GM12874 (cell line): ENCODE measurements around the gene SPATS2L.

Source experiments
- TF ChIP-seq, protein P1 (sequence below): IDR thresholded peaks from 2 replicates; pipeline ENCODE4 v1.5.1; 2011; ENCODE audit warnings: low read depth, mild to moderate bottlenecking, control low read depth, low read length, moderate library complexity; ENCODE audit not compliant: insufficient read depth

The SPATS2L gene, protein sequence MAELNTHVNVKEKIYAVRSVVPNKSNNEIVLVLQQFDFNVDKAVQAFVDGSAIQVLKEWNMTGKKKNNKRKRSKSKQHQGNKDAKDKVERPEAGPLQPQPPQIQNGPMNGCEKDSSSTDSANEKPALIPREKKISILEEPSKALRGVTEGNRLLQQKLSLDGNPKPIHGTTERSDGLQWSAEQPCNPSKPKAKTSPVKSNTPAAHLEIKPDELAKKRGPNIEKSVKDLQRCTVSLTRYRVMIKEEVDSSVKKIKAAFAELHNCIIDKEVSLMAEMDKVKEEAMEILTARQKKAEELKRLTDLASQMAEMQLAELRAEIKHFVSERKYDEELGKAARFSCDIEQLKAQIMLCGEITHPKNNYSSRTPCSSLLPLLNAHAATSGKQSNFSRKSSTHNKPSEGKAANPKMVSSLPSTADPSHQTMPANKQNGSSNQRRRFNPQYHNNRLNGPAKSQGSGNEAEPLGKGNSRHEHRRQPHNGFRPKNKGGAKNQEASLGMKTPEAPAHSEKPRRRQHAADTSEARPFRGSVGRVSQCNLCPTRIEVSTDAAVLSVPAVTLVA

DNA sequence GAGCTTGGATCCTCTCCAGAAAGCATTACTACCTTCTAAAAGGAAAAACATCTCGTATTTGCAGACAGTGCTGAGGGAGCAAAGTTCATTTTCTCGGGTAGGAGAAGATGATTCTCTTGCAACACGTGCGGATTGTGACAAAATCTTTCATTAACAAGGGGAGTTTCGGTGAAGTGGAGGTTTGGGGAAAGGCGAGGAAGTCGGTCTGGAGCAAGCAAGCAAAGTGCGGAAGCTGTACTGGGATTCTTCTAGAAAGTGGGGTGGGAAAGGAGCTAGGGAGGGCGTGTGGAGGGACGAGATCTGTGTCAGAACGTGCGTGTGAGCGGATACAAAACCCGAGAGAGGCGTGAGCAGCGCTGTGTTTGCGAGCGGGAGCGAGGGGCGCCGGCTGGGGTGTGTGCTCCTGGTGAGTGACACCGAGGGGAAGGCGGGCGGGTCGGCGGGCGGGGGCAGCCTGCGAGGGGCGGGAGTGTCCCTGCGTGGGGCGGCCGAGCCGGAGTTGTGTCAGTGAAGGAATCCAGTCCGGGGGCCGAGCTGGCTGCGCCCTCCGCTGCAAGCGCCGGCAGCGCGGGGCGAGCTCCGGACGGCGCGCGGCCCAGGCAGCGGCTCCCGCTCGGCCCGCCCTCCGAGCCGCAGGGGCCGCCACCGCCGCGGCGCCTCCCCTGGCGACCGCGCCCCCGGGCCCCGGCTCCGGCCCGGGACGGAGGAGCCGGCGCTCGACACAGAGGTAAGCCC, at the start of gene SPATS2L:
TSS of gene SPATS2L (plus strand) at position 498 of the 735 bp plus-strand sequence. CDS start 82,552 bp downstream, outside the sequence.
- TF ChIP-seq, protein P1, sequence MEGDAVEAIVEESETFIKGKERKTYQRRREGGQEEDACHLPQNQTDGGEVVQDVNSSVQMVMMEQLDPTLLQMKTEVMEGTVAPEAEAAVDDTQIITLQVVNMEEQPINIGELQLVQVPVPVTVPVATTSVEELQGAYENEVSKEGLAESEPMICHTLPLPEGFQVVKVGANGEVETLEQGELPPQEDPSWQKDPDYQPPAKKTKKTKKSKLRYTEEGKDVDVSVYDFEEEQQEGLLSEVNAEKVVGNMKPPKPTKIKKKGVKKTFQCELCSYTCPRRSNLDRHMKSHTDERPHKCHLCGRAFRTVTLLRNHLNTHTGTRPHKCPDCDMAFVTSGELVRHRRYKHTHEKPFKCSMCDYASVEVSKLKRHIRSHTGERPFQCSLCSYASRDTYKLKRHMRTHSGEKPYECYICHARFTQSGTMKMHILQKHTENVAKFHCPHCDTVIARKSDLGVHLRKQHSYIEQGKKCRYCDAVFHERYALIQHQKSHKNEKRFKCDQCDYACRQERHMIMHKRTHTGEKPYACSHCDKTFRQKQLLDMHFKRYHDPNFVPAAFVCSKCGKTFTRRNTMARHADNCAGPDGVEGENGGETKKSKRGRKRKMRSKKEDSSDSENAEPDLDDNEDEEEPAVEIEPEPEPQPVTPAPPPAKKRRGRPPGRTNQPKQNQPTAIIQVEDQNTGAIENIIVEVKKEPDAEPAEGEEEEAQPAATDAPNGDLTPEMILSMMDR = no peak

DNA sequence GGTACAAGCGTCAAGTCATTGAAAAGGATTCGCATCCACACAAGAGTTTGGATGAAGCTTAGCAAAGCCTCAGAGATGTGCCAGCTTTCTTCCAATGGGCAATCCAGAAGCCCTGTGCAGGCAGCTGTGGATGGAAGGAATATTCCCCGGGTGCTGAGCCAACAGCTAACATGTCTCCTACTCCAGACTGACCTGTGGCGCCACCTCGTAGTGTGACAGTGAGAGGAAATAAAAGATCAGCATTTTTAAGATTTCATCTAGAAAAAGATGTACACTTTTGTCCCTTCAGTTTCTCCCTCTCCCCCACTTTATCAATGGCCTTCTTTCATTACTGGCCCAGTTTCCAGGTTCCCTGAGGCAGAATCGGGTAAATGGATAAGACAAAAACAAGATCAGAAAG, 48.9 kb upstream of the SPATS2L start:
- TF ChIP-seq, protein P1 = no peak

DNA sequence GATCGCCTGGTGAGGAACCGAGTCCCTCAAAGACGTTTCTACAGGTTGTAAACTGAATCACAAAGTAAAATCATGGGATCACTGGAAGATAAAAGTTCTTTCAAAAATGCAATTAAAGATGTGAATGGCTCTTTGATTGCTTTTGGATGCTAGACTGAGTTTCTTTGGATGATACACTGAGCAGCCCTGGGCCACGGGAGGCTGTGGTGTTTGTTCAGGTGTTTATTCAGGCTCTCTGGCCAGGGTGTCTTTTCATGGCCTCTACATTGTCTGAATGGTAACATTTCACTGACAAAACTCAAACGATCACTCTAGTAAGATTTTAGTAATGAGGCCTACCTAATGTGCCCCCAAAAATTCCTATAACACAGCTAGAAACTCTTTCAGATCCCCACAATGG, 48.4 kb upstream of the SPATS2L start:
- TF ChIP-seq, protein P1 = no peak

DNA sequence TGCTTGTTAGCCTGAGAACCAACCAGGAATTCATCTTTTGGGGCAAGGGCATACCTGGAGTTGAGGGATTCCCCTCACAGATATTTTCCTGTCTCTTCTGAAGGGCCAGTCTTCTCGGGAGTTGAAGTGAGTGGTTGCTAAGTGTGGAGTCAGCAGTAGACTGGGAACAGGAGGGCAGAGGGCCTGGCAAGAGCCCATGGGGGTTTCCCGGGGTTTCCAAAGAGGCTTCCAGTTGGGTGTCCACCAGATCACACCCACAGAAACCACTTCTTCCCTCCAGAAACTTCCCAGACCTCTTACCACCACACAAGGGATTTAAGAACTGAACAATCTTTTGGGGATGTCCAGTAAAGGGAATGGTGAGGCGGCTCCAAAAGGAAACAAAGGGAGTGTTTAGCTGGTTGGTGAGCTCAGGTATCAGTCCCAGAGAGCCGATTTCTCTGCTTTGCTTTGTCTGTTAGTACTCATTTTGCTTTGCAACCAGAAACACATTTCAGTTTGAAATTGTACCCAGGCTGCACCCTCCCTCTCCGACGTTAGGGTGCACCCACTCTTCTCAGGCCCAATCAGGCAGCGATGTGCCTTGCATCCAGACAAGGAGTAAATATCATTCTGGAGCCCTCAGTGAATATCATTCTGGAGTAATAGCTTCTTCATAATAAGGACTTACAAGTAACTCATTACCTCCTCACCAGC, 47.5 kb upstream of the SPATS2L start:
- TF ChIP-seq, protein P1 = no peak

DNA sequence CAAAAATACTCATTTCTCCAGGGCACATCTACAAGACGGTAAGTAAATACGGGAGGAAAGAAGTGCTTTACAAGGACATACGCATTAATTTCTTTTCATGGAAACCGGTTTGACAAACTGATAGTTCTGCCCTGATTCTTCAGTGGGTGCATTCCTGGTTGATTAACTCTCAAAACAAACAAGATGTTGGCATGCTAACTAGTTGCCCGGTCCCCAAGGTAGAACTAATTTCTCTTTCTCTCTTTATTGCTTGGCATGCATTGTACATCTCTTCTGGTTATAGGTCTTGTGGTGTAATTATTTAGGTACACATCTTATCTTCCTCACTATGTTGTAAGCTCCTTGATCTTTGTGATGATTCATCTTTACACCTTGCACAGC, 46.9 kb upstream of the SPATS2L start:
- TF ChIP-seq, protein P1 = no peak

DNA sequence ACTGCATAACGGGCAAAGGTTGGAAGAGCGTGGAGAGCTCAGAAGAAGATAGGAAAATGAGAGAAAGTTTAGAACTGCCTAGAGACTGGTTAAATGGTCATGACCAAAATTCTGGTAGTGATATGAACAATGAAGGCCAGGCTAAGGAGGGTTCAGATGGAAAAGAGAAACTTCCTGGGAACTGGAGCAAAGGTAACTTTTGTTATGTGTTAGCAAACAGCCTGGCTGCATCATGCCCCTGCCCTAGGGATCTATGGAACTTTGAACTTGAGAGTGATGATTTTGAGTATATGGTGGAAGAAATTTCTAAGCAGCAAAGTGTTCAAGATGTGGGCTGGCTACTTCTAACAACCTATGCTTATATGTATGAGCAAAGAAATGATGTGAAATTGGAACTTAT, 44.4 kb upstream of the SPATS2L start:
- TF ChIP-seq, protein P1 = no peak

DNA sequence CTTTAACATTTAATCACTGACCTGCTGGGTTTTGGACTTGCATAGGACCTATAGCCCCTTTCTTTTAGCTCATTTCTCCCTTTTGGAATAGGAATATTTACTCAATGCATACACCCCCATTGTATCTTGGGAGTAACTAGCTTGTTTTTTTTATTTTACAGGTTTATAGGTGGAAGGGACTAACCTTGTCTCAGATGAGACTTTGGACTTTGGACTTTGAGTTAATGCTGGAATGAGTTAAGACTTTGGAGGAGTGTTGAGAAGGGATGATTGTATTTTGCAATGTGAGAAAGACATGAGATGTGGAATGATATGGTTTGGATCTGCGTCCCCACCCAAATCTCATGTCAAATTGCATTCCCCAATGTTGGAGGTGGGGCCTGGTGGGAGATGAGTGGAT, 43.2 kb upstream of the SPATS2L start:
- TF ChIP-seq, protein P1 = no peak
